ENCODE measurements around the gene CENPX. TPM values are rescaled to one million over a fixed set of nuclear protein-coding genes. Genes with fewer than 3 reads are reported as not detected.

CENPX gene
- total and polyA plus RNA-seq, 2 donors (not counting 3 experiments of a cell fraction or from before 2014, with no cell fraction given), result 56.2 to 67.2 TPM

GRCh38 chr17:82028246-82028645, 5.6 kb upstream of the CENPX start:
- Histone ChIP-seq H3K9me3 (replicated peaks; ENCODE audit: control insufficient read depth, insufficient read depth, low read length) (no peaks in the 10 kb centered on the region), H4K20me1 (replicated peaks; ENCODE audit: control insufficient read depth, extremely low read depth, insufficient read depth, low read length) (no peaks in the 10 kb centered on the region), H3K36me3 (ENCODE audit: control insufficient read depth in 2 of 2, extremely low read depth in 1 of 2, insufficient read depth in 2 of 2, low read length in 2 of 2) (no peaks in the 10 kb centered on the region), H3K9me1 (replicated peaks; ENCODE audit: control insufficient read depth, extremely low read depth, insufficient read depth, low read length) (no peaks in the 10 kb centered on the region), H3K27ac (ENCODE audit: insufficient read depth, low read depth, low read length) (no peak overlapping the region), H3K27me3 (ENCODE audit: control insufficient read depth in 2 of 2, insufficient read depth in 2 of 2, low read length in 2 of 2) (no peaks in the 10 kb centered on the region), H3K4me3 (replicated peaks in 1 of 3; ENCODE audit: insufficient read depth in 1 of 3, low read depth in 1 of 3, low read length in 3 of 3) (no peak overlapping the region), H3K4me2 (ENCODE audit: insufficient read depth, low read length) (no peak overlapping the region), H3K9ac (replicated peaks; ENCODE audit: extremely low read depth, insufficient read depth, low read length) (no peak overlapping the region), H2AFZ (ENCODE audit: low read depth, low read length) (no peak overlapping the region), H3K4me1 (ENCODE audit: control insufficient read depth, extremely low read depth, insufficient read depth, low read length) (peaks cover 15% of the 10 kb centered on the region), H3K79me2 (ENCODE audit: control insufficient read depth, insufficient read depth, low read length) (peaks cover 4% of the 10 kb centered on the region)
- DNase-seq (ENCODE audit: low read depth, low spot score) (no peak), FAIRE-seq (no peak)
- intact Hi-C loops (cut with micrococcal nuclease) (loop anchor here (10.0 kb wide), 1 partner anchor 187 kb away; the partner anchor contains the start of gene CCDC57), dilution Hi-C loops (cut with MboI; ENCODE audit: extremely low pct_ligation_motif_present, low sequenced_read_pairs) (no loop called here)
- ChIA-PET POLR2A (no interaction called here), CTCF (interaction anchor here (1.0 to 4.2 kb wide), 2 partner anchors 9 to 127 kb away, joined by 6 to 127 read pairs; partner anchors contain the start of gene DCXR)
- TF ChIP-seq FOS (IDR thresholded peaks at IDR 0.05; ENCODE audit: borderline replicate concordance, insufficient read depth, low read length) (no peak), EZH2 (IDR thresholded peaks at IDR 0.05; ENCODE audit: borderline replicate concordance, low read depth, low read length, severe bottlenecking) (no peak), JUN (IDR thresholded peaks at IDR 0.05; ENCODE audit: borderline replicate concordance, insufficient read depth, insufficient read length, low read depth) (no peak)
- BruUV-seq (replicated peaks), result no TSS peak

GRCh38 chr17:82025401-82026107, 2.9 kb upstream of the CENPX start:
- CTCF ChIA-PET, result interaction anchor here (1.2 kb wide), 1 partner anchor 12 kb away, joined by 3 read pairs; the partner anchor contains the start of gene DCXR
- Histone ChIP-seq H3K27me3 (ENCODE audit: control insufficient read depth in 2 of 2, insufficient read depth in 2 of 2, low read length in 2 of 2) (no peaks in the 10 kb centered on the region), H4K20me1 (replicated peaks; ENCODE audit: control insufficient read depth, extremely low read depth, insufficient read depth, low read length) (no peaks in the 10 kb centered on the region), H3K4me2 (ENCODE audit: insufficient read depth, low read length) (no peak overlapping the region), H3K9ac (replicated peaks; ENCODE audit: extremely low read depth, insufficient read depth, low read length) (no peak overlapping the region), H3K4me3 (replicated peaks in 1 of 3; ENCODE audit: insufficient read depth in 1 of 3, low read depth in 1 of 3, low read length in 3 of 3) (no peak overlapping the region), H3K36me3 (ENCODE audit: control insufficient read depth in 2 of 2, extremely low read depth in 1 of 2, insufficient read depth in 2 of 2, low read length in 2 of 2) (no peaks in the 10 kb centered on the region), H3K79me2 (ENCODE audit: control insufficient read depth, insufficient read depth, low read length) (peaks cover 5% of the 10 kb centered on the region), H3K4me1 (ENCODE audit: control insufficient read depth, extremely low read depth, insufficient read depth, low read length) (peaks cover 12% of the 10 kb centered on the region), H2AFZ (ENCODE audit: low read depth, low read length) (no peak overlapping the region), H3K9me1 (replicated peaks; ENCODE audit: control insufficient read depth, extremely low read depth, insufficient read depth, low read length) (no peaks in the 10 kb centered on the region), H3K9me3 (replicated peaks; ENCODE audit: control insufficient read depth, insufficient read depth, low read length) (no peaks in the 10 kb centered on the region), H3K27ac (ENCODE audit: insufficient read depth, low read depth, low read length) (no peak overlapping the region)
- DNase-seq (ENCODE audit: low read depth, low spot score) (no peak), FAIRE-seq (no peak)
- BruUV-seq (replicated peaks), result no TSS peak
- intact Hi-C loops (cut with micrococcal nuclease), result loop anchor here (10.0 kb wide), 1 partner anchor 189 kb away; the partner anchor contains the start of gene CCDC57
- POLR2A ChIA-PET, result no interaction called here
- dilution Hi-C loops (cut with MboI; ENCODE audit: extremely low pct_ligation_motif_present, low sequenced_read_pairs), result no loop called here
- no peak for TF ChIP-seq POLR2A (IDR thresholded peaks at IDR 0.05; ENCODE audit: low read depth, low read length)
- TF ChIP-seq CTCF (IDR thresholded peaks at IDR 0.05; ENCODE audit: extremely low read depth in 1 of 2, insufficient read depth in 1 of 2, low read depth in 1 of 2, low read length in 2 of 2), result no peak
- no peak for TF ChIP-seq EZH2 (IDR thresholded peaks at IDR 0.05; ENCODE audit: borderline replicate concordance, low read depth, low read length, severe bottlenecking)
- TF ChIP-seq MYC (IDR thresholded peaks at IDR 0.05; ENCODE audit: low read depth, low read length), result no peak
- TF ChIP-seq POLR2AphosphoS5 (IDR thresholded peaks at IDR 0.05; ENCODE audit: insufficient read depth, low read depth, low read length), result no peak
- TF ChIP-seq JUN (IDR thresholded peaks at IDR 0.05; ENCODE audit: borderline replicate concordance, insufficient read depth, insufficient read length, low read depth), result no peak
- TF ChIP-seq MAX (IDR thresholded peaks at IDR 0.05; ENCODE audit: insufficient read depth, insufficient read length), result no peak
- no peak for TF ChIP-seq FOS (IDR thresholded peaks at IDR 0.05; ENCODE audit: borderline replicate concordance, insufficient read depth, low read length)
- no peak for TF ChIP-seq GATA2 (IDR thresholded peaks at IDR 0.05; ENCODE audit: insufficient read depth, insufficient read length, low read depth, low read length)
